HG03439 (cell line): ENCODE data around the gene CASP14.
"Not testable (repeated sequence)": the region's sequence is repeated elsewhere in the genome, so short reads cannot be mapped to it uniquely, and the experiment has no call there.

ENCODE experiments used
- ATAC-seq: cut with Tn5 transposase; IDR thresholded peaks from one replicate; pipeline ENCODE4 v1.9.1; 2021; ENCODE audit warnings: mild to moderate bottlenecking, moderate library complexity; ENCODE audit not compliant: unreplicated experiment

The CASP14 gene

GRCh38 chr19:15048885-15049541, at the start of gene CASP14:
TSS of gene CASP14 (plus strand) at chr19:15049480. CDS start at chr19:15052252, 2,772 bp downstream.
- no peak for ATAC-seq

DNA sequence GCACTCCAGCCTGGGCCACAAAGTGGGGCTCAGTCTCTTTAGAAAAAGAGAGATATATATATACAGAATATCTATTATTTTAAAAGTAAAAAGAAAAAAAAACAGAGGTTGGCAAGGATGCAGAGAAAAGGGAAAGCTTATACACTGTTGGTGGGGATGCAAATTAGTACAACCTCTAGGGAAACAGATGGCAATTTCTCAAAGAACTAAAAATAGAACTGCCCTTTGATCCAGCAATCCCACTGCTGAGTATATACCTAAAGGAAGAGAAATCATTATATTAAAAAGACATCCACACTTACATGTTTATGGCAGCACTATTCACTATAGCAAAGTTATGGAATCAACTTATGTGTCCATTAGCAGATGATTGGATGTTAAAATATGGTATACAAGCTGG, 41.0 kb upstream of the CASP14 start:
- no peak for ATAC-seq

- ATAC-seq = no peak
Observed at GRCh38 chr19:15010501-15011300, 38.6 kb upstream of the CASP14 start.

- ATAC-seq = no peak
Observed at GRCh38 chr19:15014579-15014978, 34.7 kb upstream of the CASP14 start.

DNA sequence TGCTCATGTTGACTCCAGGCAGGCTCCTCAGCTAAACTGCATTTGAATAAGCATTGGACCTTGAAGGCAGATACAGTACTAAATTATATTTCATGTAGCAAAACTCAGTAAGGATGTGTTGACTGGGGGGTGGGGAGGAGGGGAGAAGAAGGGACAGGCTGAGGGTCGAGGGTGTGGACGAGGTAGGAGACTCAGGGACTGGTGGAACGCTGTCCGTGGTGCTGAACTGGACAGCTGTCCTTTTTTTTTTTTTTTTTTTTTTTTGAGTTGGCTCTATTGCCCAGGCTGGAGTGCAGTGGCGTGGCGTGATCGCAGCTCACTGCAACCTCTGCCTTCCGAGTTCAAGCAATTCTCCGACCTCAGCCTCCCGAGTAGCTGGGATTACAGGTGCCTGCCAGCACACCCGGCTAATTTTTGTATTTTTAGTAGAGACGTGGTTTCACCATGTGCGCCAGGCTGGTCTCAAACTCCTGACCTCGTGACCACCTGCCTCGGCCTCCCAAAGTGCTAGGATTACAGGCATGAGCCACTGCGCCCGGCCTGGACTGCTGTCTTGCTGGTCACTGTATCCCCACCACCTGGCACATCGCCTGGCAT, 33.2 kb upstream of the CASP14 start:
- no peak for ATAC-seq

GRCh38 chr19:15018836-15019235, 30.4 kb upstream of the CASP14 start:
- not testable (repeated sequence) for ATAC-seq

- no peak for ATAC-seq
Observed at GRCh38 chr19:15021286-15022007, 27.8 kb upstream of the CASP14 start.

GRCh38 chr19:15022752-15023151, 26.5 kb upstream of the CASP14 start:
- no peak for ATAC-seq

- no peak for ATAC-seq
Observed at GRCh38 chr19:15025217-15025616, 24.1 kb upstream of the CASP14 start.

DNA sequence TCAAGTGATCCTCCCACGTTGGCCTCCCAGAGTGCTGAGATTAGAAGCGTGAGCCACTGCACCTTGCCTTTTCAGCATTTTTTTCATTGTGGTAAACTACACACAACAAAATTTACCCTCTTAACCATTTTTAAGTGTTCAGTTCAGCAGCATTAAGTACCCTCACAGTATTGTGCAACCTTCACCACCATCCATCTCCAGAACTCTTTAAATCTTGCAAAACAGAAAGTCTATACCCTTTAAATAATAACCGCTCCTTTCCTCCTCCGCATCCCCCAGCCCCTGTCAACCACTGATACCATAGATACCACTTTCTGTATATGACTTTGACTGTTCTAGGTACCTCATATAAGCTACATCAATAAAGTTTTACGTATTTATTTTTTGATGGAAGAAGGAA, 20.8 kb upstream of the CASP14 start:
- ATAC-seq = no peak

- ATAC-seq = no peak
Observed at GRCh38 chr19:15031675-15032074, 17.6 kb upstream of the CASP14 start.

DNA sequence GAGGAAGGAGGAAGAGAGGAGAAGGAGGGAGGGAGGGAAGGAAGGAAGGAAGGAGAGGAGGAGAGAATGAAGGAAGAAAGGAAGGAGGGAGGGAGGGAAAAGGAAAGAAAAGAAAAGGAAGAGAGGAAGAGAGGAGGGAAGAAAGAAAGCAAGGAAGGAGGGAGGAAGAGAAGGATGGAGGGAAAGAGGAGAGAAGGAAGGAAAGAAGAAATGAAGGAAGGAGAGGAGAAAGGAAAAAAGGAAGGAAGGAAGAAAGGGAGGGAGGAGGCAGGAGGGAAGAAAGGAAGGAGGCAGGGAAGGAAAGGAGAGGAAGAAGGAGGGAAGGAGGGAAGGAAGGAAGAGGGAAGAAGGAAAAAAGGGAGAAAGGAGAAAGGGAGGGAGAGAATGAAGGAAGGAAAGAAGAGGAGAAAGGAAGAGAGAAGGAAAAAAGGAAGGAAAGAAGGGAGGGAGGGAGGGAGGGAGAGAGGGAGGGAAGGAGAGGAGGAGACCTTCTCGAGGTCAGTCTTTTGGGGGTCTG, 13.4 kb upstream of the CASP14 start:
- ATAC-seq = no peak

GRCh38 chr19:15037586-15037985, 11.7 kb upstream of the CASP14 start:
- no peak for ATAC-seq

- ATAC-seq = no peak
Observed at GRCh38 chr19:15038294-15038693, 11.0 kb upstream of the CASP14 start.

DNA sequence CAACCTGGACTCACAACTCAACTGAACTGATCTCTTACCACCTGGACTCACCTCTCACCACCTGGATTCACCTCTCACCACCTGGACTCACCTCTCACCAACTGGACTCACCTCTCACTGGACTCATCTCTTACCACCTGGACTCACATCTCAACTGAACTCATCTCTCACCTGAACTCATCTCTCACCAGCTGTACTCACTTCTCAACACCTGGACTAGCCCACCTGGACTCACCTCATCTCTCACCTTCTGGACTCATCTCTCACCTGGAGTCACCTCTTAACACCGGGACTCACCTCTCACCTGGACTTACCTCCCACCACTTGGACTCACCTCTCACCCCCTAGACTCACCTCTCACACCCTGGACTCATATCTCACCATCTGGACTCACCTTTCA, 7.3 kb upstream of the CASP14 start:
- no peak for ATAC-seq

DNA sequence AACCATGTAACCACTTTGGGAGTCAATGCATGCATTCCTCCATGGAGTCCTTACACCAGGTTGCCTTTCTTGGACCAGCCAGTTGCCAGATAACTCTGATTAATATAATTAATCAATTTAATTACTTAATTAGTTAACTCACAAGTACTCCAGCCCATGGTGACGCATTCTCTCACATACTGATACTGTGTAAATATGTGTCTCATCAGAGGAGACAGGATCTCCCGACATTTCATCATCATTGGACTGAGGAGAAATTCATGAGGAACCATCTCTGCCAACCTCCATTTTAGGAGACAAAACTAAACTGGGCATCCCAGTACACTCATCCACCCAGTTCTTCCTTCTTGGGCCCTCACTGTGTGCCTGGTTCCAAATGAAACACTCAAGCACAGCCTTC, 6.5 kb upstream of the CASP14 start:
- ATAC-seq = no peak

- ATAC-seq = no peak
Observed at GRCh38 chr19:15045506-15045905, 3.8 kb upstream of the CASP14 start.

GRCh38 chr19:15047680-15048079, 1.6 kb upstream of the CASP14 start:
- no peak for ATAC-seq

DNA sequence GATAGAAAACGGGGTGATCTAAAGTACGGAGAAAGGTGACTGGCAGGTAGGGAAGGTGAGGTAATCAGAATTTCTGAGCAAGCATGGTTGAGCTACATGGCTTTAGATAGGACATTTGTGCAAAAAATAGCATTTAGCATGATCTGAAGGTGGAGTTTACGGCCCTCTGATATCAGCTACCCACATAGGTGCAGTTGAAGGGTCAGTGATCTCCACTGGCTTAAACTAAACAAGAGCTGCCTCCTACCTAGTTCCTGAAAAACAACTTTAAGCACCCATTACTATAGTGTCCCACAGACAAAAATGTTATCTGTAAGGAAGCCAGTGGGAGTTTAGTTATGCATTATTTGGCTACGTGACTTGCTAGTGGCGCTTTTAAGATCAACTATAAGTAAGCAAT, 1.2 kb upstream of the CASP14 start:
- ATAC-seq = no peak

DNA sequence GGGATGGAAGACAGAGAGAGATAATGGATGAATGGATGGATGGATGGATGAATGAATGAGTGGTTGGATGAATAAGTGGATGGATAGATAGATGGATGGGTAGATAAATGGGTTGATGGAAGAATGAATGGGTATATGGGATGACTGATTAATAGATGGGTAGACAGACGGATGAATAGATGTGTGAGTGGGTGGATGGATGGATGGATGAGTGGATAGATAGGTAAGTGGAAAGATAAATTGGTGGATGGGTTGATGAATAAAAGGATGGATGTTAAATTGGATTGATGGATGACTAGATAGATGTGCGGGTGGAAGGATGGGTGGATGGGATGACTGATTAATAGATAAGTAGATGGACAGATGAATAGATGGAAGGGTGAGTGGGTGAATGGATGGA, 1.4 kb downstream of the CASP14 start:
- no peak for ATAC-seq

- no peak for ATAC-seq
Observed at GRCh38 chr19:15062036-15062435, 12.8 kb downstream of the CASP14 start.
